CD4-positive, alpha-beta T cell (primary cell): ENCODE data around the gene ASTN2. TPM values are rescaled to one million over a fixed set of nuclear protein-coding genes. Genes with fewer than 3 reads are reported as not detected.

Experiments
- ATAC-seq: fragments of 200-7000 bp; cut with Tn5 transposase; one replicate; pipeline ENCODE4 v1.10.0; 2022; ENCODE audit warnings: mild to moderate bottlenecking; ENCODE audit not compliant: poor library complexity
- CTCF ChIA-PET: fragments of 350-600 bp; sonication (Branson Sonifier 250); formaldehyde crosslinking; loops from one replicate; lab custom pipeline; 2021; ENCODE audit warnings: antibody characterized with exemption, inconsistent platforms; lab: Charles Lee
- POLR2A ChIA-PET: fragments of 350-600 bp; sonication (Branson Sonifier 250); formaldehyde crosslinking; loops from one replicate; lab custom pipeline; 2021; ENCODE audit warnings: antibody characterized with exemption, inconsistent platforms; lab: Charles Lee
- DNase-seq, 14 experiments: peaks; one replicate each; pipeline ENCODE4 v3.0.0-alpha.2; 2013 to 2020; ENCODE audit warnings: mixed read lengths in 2 of 14
- H3K27ac ChIP-seq, 2 donors: one replicate each; pipeline versions ENCODE4 v1.5.1 to v1.7.0; 2013; ENCODE audit warnings: low read length in 2 of 2, low read depth in 1 of 2, mild to moderate bottlenecking in 1 of 2
- H3K27me3 ChIP-seq, 2 experiments: 1 replicate in 1 of 2; 2 replicates in 1 of 2; pipeline versions ENCODE4 v1.6.1 to v1.7.0; 2013; ENCODE audit warnings: low read length in 2 of 2, control low read depth in 1 of 2, mild to moderate bottlenecking in 1 of 2, moderate library complexity in 1 of 2; ENCODE audit not compliant: insufficient read depth in 2 of 2, control insufficient read depth in 1 of 2
- H3K36me3 ChIP-seq: one replicate; pipeline ENCODE4 v1.6.1; 2013; ENCODE audit warnings: low read length, control low read depth; ENCODE audit not compliant: insufficient read depth
- H3K4me1 ChIP-seq: one replicate; pipeline ENCODE4 v1.6.1; 2013; ENCODE audit warnings: low read length, control low read depth; ENCODE audit not compliant: insufficient read depth
- H3K4me3 ChIP-seq: one replicate; pipeline ENCODE4 v1.5.1; 2013; ENCODE audit warnings: mild to moderate bottlenecking, low read length, moderate library complexity
- H3K9me3 ChIP-seq, 2 experiments: 1 replicate in 1 of 2; 2 replicates in 1 of 2; pipeline versions ENCODE4 v1.6.1 to v1.7.0; 2013; ENCODE audit warnings: low read length in 2 of 2, mild to moderate bottlenecking in 2 of 2, control low read depth in 1 of 2, moderate library complexity in 1 of 2; ENCODE audit not compliant: control insufficient read depth in 1 of 2, insufficient read depth in 1 of 2
- H3K27ac Mint-ChIP-seq: one replicate; pipeline ENCODE4 v1.8.0; 2020; ENCODE audit warnings: mixed read lengths
- H3K27me3 Mint-ChIP-seq: one replicate; pipeline ENCODE4 v1.8.0; 2021; ENCODE audit warnings: mixed read lengths
- H3K36me3 Mint-ChIP-seq: one replicate; pipeline ENCODE4 v1.8.0; 2021; ENCODE audit warnings: low read depth, mixed read lengths
- H3K4me1 Mint-ChIP-seq: one replicate; pipeline ENCODE4 v1.8.0; 2021; ENCODE audit warnings: low read depth, mixed read lengths
- H3K4me3 Mint-ChIP-seq: one replicate; pipeline ENCODE4 v1.8.0; 2020; ENCODE audit warnings: mild to moderate bottlenecking, mixed read lengths
- H3K9me3 Mint-ChIP-seq: one replicate; pipeline ENCODE4 v1.8.0; 2020; ENCODE audit warnings: mixed read lengths
- intact Hi-C, 2 experiments: fragments of 100-400 bp; cut with DNase I in 1 of 2; cut with micrococcal nuclease in 1 of 2; formaldehyde crosslinking; loops; one replicate each; pipeline versions ENCODE4 v1.15.1 to v1.9.0; 2023 to 2025; cut with DNase I, micrococcal nuclease
- total RNA-seq, 174 experiments: library from RNA in 2 of 174; stranded (reverse) in 2 of 174; gene quantifications; one replicate each; pipeline ENCODE4 v1.2.3 and lab custom pipeline; 2021 to 2026
- TF ChIP-seq, protein P1 (sequence below): fragments of 200-600 bp; IDR thresholded peaks from one replicate; pipeline ENCODE4 v1.8.0; 2022; ENCODE audit warnings: antibody characterized with exemption, mild to moderate bottlenecking

Gene ASTN2
- total RNA-seq, 2 experiments from 2014 or later = 2.3 to 2.4 TPM

DNA sequence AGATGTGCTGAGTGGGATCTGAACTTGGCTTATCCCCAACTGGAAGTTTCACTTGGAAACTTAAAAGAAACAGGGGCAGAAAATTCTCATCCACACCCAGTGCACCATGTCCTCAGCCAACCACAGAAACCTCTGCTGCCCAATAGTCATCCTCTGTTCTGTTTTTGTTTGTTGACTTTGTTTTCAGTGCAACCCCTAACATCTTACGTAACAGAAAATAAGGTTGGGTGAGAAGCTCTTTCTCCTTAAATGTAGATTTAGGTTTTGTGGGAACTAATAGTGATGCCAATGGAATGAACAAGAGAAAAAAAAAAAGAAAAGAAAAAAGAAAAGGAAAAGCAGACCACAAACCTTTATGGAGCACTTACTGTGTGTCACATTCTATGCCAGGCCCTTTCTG is 998.4 kb downstream of the ASTN2 start:
- H3K4me3 ChIP-seq = no peak overlapping the region
- H3K9me3 Mint-ChIP-seq = no peaks in the 10 kb centered on the region
- DNase-seq = no peak
- TF ChIP-seq, protein P1, sequence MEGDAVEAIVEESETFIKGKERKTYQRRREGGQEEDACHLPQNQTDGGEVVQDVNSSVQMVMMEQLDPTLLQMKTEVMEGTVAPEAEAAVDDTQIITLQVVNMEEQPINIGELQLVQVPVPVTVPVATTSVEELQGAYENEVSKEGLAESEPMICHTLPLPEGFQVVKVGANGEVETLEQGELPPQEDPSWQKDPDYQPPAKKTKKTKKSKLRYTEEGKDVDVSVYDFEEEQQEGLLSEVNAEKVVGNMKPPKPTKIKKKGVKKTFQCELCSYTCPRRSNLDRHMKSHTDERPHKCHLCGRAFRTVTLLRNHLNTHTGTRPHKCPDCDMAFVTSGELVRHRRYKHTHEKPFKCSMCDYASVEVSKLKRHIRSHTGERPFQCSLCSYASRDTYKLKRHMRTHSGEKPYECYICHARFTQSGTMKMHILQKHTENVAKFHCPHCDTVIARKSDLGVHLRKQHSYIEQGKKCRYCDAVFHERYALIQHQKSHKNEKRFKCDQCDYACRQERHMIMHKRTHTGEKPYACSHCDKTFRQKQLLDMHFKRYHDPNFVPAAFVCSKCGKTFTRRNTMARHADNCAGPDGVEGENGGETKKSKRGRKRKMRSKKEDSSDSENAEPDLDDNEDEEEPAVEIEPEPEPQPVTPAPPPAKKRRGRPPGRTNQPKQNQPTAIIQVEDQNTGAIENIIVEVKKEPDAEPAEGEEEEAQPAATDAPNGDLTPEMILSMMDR = no peak
- H3K4me1 Mint-ChIP-seq = no peaks in the 10 kb centered on the region
- no peaks in the 10 kb centered on the region for H3K27me3 ChIP-seq
- ChIA-PET POLR2A (no interaction called here), CTCF (no interaction called here)
- no peak overlapping the region for H3K4me3 Mint-ChIP-seq
- no peaks in the 10 kb centered on the region for H3K27me3 Mint-ChIP-seq
- H3K36me3 ChIP-seq = no peaks in the 10 kb centered on the region
- no peak overlapping the region for H3K27ac ChIP-seq
- no peaks in the 10 kb centered on the region for H3K9me3 ChIP-seq
- intact Hi-C loops = no loop called here
- H3K36me3 Mint-ChIP-seq = peaks cover 9% of the 10 kb centered on the region
- no peak for ATAC-seq
- no peaks in the 10 kb centered on the region for H3K4me1 ChIP-seq
- no peak overlapping the region for H3K27ac Mint-ChIP-seq

DNA sequence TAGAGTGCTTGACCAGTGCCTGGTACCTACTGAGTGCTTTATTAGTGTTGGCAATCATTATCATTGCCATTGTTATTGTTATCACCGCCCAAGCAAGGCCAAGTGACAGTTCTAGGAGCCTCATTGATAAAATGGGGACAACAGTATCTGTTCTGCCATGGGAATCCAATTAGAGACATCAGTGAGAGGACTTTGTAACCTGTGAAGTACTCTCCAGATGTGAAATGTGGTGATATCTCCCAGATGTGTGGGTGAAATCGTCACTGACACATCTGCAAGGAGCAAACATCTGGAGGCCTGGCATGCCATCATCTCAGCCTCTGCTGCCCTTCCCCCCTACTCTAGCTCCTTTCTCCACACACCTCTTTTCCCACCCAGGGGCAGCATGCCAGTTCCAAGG is 1000.5 kb downstream of the ASTN2 start:
- ChIA-PET POLR2A (no interaction called here), CTCF (no interaction called here)
- no peaks in the 10 kb centered on the region for H3K9me3 Mint-ChIP-seq
- H3K4me3 ChIP-seq = no peak overlapping the region
- no peaks in the 10 kb centered on the region for H3K36me3 ChIP-seq
- H3K4me1 Mint-ChIP-seq = no peaks in the 10 kb centered on the region
- H3K27me3 Mint-ChIP-seq = no peaks in the 10 kb centered on the region
- no peak overlapping the region for H3K4me3 Mint-ChIP-seq
- DNase-seq = no peak
- H3K36me3 Mint-ChIP-seq = no peaks in the 10 kb centered on the region
- H3K9me3 ChIP-seq = no peaks in the 10 kb centered on the region
- TF ChIP-seq, protein P1 = no peak
- no peak overlapping the region for H3K27ac ChIP-seq
- no peaks in the 10 kb centered on the region for H3K4me1 ChIP-seq
- no peak for ATAC-seq
- H3K27ac Mint-ChIP-seq = no peak overlapping the region
- intact Hi-C loops = no loop called here
- H3K27me3 ChIP-seq = no peaks in the 10 kb centered on the region

DNA sequence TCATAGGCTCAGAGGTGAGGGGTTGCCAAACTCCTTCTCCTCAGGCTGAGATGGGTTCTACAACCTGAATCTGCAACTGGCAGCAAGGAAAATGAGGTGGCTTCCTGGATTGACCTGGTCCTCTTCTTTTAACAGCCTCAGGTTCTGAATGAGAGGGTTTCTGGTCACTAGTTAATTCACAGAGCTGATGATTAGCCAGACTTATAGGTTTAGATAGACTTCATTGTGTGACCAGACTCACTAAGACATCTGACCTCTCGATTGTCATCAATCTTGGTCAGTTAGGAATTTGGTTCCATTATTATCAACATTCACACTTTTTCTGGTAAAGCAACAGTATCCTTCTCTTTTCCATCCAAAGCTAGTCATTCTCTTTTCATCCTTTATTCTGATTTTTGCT is 1003.4 kb downstream of the ASTN2 start:
- ATAC-seq (no peak), DNase-seq (no peak)
- H3K27me3 ChIP-seq = no peaks in the 10 kb centered on the region
- TF ChIP-seq, protein P1 = no peak
- no peaks in the 10 kb centered on the region for H3K4me1 Mint-ChIP-seq
- no peaks in the 10 kb centered on the region for H3K36me3 Mint-ChIP-seq
- no peaks in the 10 kb centered on the region for H3K27me3 Mint-ChIP-seq
- POLR2A ChIA-PET = no interaction called here
- H3K4me3 Mint-ChIP-seq = no peak overlapping the region
- no peak overlapping the region for H3K4me3 ChIP-seq
- H3K4me1 ChIP-seq = no peaks in the 10 kb centered on the region
- CTCF ChIA-PET = no interaction called here
- intact Hi-C loops = no loop called here
- H3K9me3 Mint-ChIP-seq = no peaks in the 10 kb centered on the region
- H3K9me3 ChIP-seq = no peaks in the 10 kb centered on the region
- no peak overlapping the region for H3K27ac Mint-ChIP-seq
- H3K27ac ChIP-seq = no peak overlapping the region
- H3K36me3 ChIP-seq = no peaks in the 10 kb centered on the region
